ENCODE measurements around the gene CHCHD6. TPM values are rescaled to one million over a fixed set of nuclear protein-coding genes. Genes with fewer than 3 reads are reported as not detected.

Gene CHCHD6
- total RNA-seq, 2 donors from 2014 or later: 9.9 to 15.5 TPM

- Mint-ChIP-seq H3K4me1 (ENCODE audit: low read depth) (no peaks in the 10 kb centered on the region), H3K36me3 (ENCODE audit: insufficient read depth in 2 of 2) (peaks cover 1 to 7% of the 10 kb centered on the region in 2 donors), H3K9me3 (no peaks in the 10 kb centered on the region), H3K27ac (no peak overlapping the region), H3K27me3 (ENCODE audit: low read depth) (no peaks in the 10 kb centered on the region), H3K4me3 (no peak overlapping the region)
- ATAC-seq (replicated peaks in 1 of 2) (peak; percentile 89 to 96), DNase-seq (peak; percentile 19 to 21)
Measured at GRCh38 chr3:126923423-126923822, 219.4 kb downstream of the CHCHD6 start.

DNA sequence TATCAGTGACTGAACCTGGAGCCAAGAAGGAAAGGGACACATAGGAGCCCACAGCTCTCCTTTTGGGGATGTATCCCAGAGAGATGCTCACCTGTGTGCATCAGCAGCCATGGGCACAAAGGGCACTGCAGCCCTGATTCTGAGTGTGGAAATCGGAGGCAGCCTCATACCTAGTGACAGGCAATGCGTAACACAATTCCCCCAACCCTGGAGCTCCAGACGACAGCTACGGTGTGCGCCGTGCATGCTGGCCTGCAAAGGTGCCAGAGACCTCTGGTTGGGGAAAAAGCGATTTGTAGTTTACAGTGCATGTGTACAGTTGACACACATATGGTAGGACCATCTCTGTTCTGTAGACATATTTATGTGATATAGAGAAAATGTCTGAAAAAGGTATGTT lies 219.9 kb downstream of the CHCHD6 start:
- no peak for ATAC-seq (replicated peaks in 1 of 2)
- no peaks in the 10 kb centered on the region for H3K27me3 Mint-ChIP-seq (ENCODE audit: low read depth)
- no peak for DNase-seq
- H3K27ac Mint-ChIP-seq: no peak overlapping the region
- H3K36me3 Mint-ChIP-seq (ENCODE audit: insufficient read depth in 2 of 2): peaks cover 1 to 7% of the 10 kb centered on the region in 2 donors
- H3K9me3 Mint-ChIP-seq: no peaks in the 10 kb centered on the region
- no peak overlapping the region for H3K4me3 Mint-ChIP-seq
- no peaks in the 10 kb centered on the region for H3K4me1 Mint-ChIP-seq (ENCODE audit: low read depth)

GRCh38 chr3:126924458-126924857 lies 220.4 kb downstream of the CHCHD6 start:
- H3K4me3 Mint-ChIP-seq: no peak overlapping the region
- H3K4me1 Mint-ChIP-seq (ENCODE audit: low read depth): no peaks in the 10 kb centered on the region
- no peaks in the 10 kb centered on the region for H3K9me3 Mint-ChIP-seq
- peaks cover 1 to 7% of the 10 kb centered on the region in 2 donors for H3K36me3 Mint-ChIP-seq (ENCODE audit: insufficient read depth in 2 of 2)
- DNase-seq: no peak
- no peak for ATAC-seq (replicated peaks in 1 of 2)
- H3K27ac Mint-ChIP-seq: no peak overlapping the region
- no peaks in the 10 kb centered on the region for H3K27me3 Mint-ChIP-seq (ENCODE audit: low read depth)

GRCh38 chr3:126925411-126926171 lies 221.6 kb downstream of the CHCHD6 start:
- H3K27ac Mint-ChIP-seq: no peak overlapping the region
- ATAC-seq (replicated peaks in 1 of 2) (no peak), DNase-seq (no peak)
- no peaks in the 10 kb centered on the region for H3K9me3 Mint-ChIP-seq
- no peaks in the 10 kb centered on the region for H3K27me3 Mint-ChIP-seq (ENCODE audit: low read depth)
- H3K4me3 Mint-ChIP-seq: no peak overlapping the region
- no peaks in the 10 kb centered on the region for H3K4me1 Mint-ChIP-seq (ENCODE audit: low read depth)
- H3K36me3 Mint-ChIP-seq (ENCODE audit: insufficient read depth in 2 of 2): peaks cover 0 to under 1% of the 10 kb centered on the region in 2 donors

GRCh38 chr3:126926684-126927400 lies 222.8 kb downstream of the CHCHD6 start:
- ATAC-seq (replicated peaks in 1 of 2): no peak
- H3K4me3 Mint-ChIP-seq: no peak overlapping the region
- no peaks in the 10 kb centered on the region for H3K36me3 Mint-ChIP-seq (ENCODE audit: insufficient read depth in 2 of 2)
- H3K9me3 Mint-ChIP-seq: no peaks in the 10 kb centered on the region
- no peak for DNase-seq
- H3K27ac Mint-ChIP-seq: peak overlapping the region; percentile 16
- no peaks in the 10 kb centered on the region for H3K27me3 Mint-ChIP-seq (ENCODE audit: low read depth)
- no peaks in the 10 kb centered on the region for H3K4me1 Mint-ChIP-seq (ENCODE audit: low read depth)

DNA sequence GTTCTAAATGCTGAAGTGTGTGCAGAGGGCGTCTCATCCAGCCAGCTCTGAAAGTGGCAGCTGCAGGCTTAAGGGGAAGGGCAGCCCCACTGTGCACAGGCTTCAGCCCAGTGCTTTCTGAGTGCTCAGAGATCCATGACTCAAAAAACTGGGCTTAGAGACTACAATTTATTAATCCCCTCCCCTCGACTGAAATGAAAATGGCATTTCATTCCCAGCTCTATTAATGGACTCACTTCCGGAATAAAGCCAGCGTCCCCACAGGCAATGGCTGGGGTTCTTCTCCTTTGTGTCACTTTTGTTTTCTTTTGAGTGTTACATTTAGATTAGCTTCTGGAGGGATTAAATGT lies 223.3 kb downstream of the CHCHD6 start:
- Mint-ChIP-seq H3K27me3 (ENCODE audit: low read depth) (no peaks in the 10 kb centered on the region), H3K27ac (no peak overlapping the region), H3K9me3 (no peaks in the 10 kb centered on the region), H3K4me1 (ENCODE audit: low read depth) (no peaks in the 10 kb centered on the region), H3K4me3 (no peak overlapping the region), H3K36me3 (ENCODE audit: insufficient read depth in 2 of 2) (no peaks in the 10 kb centered on the region)
- DNase-seq (no peak), ATAC-seq (replicated peaks in 1 of 2) (no peak)

DNA sequence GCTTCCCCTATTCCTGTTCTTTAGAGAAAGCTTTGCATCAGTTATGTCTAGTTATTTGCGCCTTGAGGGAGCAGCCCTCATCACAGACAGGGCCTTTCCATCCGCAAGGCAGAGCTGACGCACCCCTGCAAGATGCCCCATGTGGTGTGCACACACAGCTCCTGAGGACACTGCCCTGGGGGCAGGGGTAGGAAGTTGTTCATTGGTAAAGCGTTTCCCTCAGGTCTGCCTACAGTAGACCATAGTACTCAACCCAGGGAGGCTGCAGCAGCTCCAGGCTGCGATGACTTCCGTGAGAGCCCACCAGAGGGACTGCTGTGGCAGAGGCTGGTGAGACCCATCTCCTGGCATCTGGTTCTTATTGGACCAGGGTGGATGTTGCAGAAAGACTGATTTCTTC lies 223.8 kb downstream of the CHCHD6 start:
- ATAC-seq (replicated peaks in 1 of 2): no peak
- Mint-ChIP-seq H3K4me1 (ENCODE audit: low read depth) (no peaks in the 10 kb centered on the region), H3K9me3 (no peaks in the 10 kb centered on the region), H3K4me3 (no peak overlapping the region), H3K27ac (no peak overlapping the region), H3K27me3 (ENCODE audit: low read depth) (no peaks in the 10 kb centered on the region), H3K36me3 (ENCODE audit: insufficient read depth in 2 of 2) (no peaks in the 10 kb centered on the region)
- no peak for DNase-seq

- no peaks in the 10 kb centered on the region for H3K27me3 Mint-ChIP-seq (ENCODE audit: low read depth)
- H3K4me1 Mint-ChIP-seq (ENCODE audit: low read depth): no peaks in the 10 kb centered on the region
- H3K36me3 Mint-ChIP-seq (ENCODE audit: insufficient read depth in 2 of 2): no peaks in the 10 kb centered on the region
- DNase-seq (no peak), ATAC-seq (replicated peaks in 1 of 2) (no peak)
- no peak overlapping the region for H3K27ac Mint-ChIP-seq
- H3K4me3 Mint-ChIP-seq: no peak overlapping the region
- H3K9me3 Mint-ChIP-seq: no peaks in the 10 kb centered on the region
Measured at GRCh38 chr3:126928921-126929474, 225.0 kb downstream of the CHCHD6 start.

DNA sequence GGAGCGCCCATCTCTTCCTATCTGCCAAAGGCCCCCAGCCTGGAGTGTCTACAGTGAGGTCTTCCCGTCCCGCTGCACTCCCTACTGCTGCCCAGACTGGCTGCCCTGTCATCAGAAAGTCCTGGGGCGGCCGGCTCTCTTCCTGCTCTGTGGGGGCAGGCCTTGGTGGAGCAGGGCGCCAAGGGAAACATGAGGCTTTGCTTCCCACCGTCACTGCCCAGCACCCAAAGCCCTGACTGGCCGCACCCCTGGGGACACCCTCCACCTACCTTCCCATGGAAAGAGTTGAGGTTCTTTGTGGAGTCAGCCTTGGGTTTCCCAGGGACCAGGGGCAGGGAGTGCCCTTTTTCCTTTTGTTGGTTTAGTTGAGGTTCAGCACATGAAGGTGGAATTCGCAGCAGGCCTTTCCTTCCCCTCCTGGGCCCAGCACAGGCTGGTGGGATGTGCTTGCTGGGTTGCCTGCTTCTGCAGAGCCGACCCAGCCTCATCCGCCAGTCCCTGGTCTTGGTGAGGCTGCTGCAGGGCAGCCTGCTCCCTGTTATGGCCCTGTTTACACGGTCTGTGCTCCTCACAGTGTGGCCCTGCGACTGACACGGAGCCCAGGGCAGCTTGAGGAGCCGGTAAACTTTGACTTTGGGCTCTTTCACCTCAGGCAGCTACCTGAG lies 227.0 kb downstream of the CHCHD6 start:
- H3K27ac Mint-ChIP-seq: no peak overlapping the region
- no peaks in the 10 kb centered on the region for H3K9me3 Mint-ChIP-seq
- no peaks in the 10 kb centered on the region for H3K27me3 Mint-ChIP-seq (ENCODE audit: low read depth)
- H3K4me1 Mint-ChIP-seq (ENCODE audit: low read depth): no peaks in the 10 kb centered on the region
- DNase-seq (no peak), ATAC-seq (replicated peaks in 1 of 2) (no peak)
- no peak overlapping the region for H3K4me3 Mint-ChIP-seq
- no peaks in the 10 kb centered on the region for H3K36me3 Mint-ChIP-seq (ENCODE audit: insufficient read depth in 2 of 2)

DNA sequence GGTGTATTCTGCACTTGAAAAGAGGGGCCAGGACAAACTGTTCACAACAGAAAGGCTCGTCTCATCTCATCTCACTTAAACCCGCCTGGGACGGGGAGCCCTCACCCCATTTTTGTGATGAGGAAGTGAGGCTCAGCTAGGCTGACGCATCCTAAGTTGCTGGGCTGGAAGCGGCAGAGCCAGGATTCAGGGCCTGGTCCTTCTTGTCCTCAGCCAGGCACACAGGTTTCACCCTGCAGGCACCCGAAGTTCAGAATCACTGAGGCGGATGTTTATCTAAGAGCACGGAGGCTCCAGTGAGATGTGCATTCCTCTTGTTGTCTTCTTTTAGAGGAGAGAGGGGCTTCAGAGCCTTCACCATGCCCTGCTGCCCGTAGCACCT lies 227.8 kb downstream of the CHCHD6 start:
- H3K36me3 Mint-ChIP-seq (ENCODE audit: insufficient read depth in 2 of 2): no peaks in the 10 kb centered on the region
- DNase-seq: no peak
- H3K4me1 Mint-ChIP-seq (ENCODE audit: low read depth): no peaks in the 10 kb centered on the region
- H3K27me3 Mint-ChIP-seq (ENCODE audit: low read depth): no peaks in the 10 kb centered on the region
- H3K4me3 Mint-ChIP-seq: no peak overlapping the region
- H3K9me3 Mint-ChIP-seq: no peaks in the 10 kb centered on the region
- no peak overlapping the region for H3K27ac Mint-ChIP-seq
- ATAC-seq (replicated peaks in 1 of 2): no peak

GRCh38 chr3:126932188-126932931 lies 228.3 kb downstream of the CHCHD6 start:
- no peak for ATAC-seq (replicated peaks in 1 of 2)
- Mint-ChIP-seq H3K4me1 (ENCODE audit: low read depth) (no peaks in the 10 kb centered on the region), H3K9me3 (no peaks in the 10 kb centered on the region), H3K27me3 (ENCODE audit: low read depth) (no peaks in the 10 kb centered on the region), H3K4me3 (no peak overlapping the region), H3K36me3 (ENCODE audit: insufficient read depth in 2 of 2) (no peaks in the 10 kb centered on the region), H3K27ac (no peak overlapping the region)
- no peak for DNase-seq

DNA sequence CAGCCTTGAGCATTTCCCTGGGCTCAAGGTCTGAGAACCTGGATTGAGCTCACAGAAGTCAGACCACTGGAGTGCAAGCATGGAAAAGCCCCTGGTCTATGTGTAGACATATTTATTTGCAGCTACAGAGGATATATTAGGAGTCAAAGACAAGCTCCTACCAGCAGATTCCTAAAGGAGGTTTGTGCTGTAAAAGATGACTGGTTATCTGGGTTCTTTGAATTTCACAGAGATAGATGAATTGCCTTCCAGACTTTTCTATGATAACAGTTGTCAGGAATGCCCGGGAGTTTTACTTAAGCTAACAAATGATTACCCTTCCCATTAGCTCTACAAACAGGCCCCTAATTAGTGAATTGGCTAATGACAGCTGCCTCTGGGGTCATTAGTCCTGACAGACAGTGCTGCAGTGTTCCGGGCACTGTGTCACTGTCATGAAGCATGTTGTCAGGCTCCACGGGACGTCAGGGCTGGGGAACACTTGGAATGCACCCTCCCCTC lies 230.0 kb downstream of the CHCHD6 start:
- Mint-ChIP-seq H3K27me3 (ENCODE audit: low read depth) (no peaks in the 10 kb centered on the region), H3K9me3 (no peaks in the 10 kb centered on the region), H3K4me1 (ENCODE audit: low read depth) (no peaks in the 10 kb centered on the region), H3K4me3 (no peak overlapping the region), H3K36me3 (ENCODE audit: insufficient read depth in 2 of 2) (no peaks in the 10 kb centered on the region), H3K27ac (no peak overlapping the region)
- DNase-seq (no peak), ATAC-seq (replicated peaks in 1 of 2) (no peak)
